ENCODE data around the gene INSL3.
A peak's percentile ranks its signal among the peaks of the same experiment; 100 is the strongest.

The INSL3 gene

DNA sequence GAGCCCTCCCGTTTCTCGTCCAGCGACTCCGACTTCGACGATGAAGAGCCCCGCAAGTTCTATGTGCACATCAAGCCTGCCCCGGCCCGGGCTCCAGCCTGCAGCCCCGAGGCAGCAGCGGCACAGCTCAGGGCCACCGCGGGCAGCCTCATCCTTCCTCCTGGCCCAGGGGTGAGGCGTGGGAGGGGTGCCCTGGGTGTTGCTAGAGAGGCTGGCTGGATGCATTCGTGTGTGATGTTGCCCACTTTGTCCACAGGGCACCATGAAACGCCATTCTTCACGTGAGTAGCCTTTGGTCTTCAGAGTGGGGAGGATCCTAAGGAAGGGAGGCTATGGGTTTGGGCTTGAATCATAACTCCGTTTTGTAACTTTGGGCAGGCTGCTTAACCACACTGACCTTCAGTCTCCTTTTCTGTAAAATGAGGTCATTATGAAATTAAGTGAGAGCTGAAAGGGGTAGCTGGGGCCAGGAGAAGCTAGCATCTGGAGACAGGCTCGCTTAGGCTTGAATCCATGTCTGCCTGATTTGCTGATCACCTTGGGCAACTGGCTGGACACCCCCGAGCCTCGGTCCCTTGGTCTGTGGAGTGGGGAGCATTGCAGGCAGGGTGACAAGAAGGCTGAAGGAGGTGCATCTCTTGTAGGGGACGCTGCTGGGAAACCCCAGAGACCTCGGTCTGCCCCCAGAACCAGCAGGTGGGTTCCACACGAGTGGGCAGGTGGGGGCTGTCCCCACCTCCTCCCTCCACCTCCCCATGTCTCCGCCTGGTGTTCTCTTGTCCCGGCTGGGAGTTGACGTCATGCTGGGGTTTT is 45.1 kb downstream of the INSL3 start:
- DNase-seq (ENCODE audit: insufficient read length, low spot score) (no peak), FAIRE-seq (no peak)
- TF ChIP-seq POLR2A (IDR thresholded peaks at IDR 0.05; ENCODE audit: low read depth, low read length) = no peak

DNA sequence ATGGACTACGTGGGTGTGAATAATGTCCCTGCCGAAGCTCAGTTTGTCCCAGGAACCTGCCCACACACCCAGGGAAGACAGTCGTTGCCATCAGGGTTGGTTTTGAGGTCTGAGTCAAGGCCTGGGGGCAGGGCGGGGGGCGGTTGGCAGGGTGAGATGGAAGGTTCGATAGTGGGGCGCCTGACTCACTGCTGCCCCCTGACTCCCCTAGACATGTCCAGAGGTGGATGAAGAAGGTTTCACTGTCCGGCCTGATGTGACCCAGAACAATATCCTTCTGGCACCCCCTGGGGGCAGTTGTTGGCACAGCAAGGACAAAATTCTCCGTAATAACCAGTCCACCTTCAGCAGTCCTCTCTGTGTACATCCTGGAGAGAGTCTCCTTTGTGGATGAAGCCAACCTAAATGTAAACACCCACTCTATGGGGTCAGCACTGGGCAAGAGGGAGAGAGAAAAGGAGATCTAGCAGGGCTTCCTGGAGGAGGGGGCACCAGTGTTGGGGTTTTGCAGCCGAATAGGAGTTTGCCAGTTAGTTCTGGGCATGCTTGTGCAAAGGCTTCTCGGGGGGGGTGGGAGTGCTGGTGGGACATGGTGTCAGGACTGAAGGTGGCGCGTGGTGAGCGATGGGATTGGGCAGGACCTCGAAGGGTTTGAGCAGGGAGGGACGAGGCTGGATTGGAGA is 45.9 kb downstream of the INSL3 start:
- FAIRE-seq = peak; percentile 72
- DNase-seq (ENCODE audit: insufficient read length, low spot score) = no peak

GRCh38 chr19:17772172-17772571 is 49.1 kb downstream of the INSL3 start:
- DNase-seq (ENCODE audit: insufficient read length, low spot score) = no peak
- no peak for TF ChIP-seq POLR2A (IDR thresholded peaks at IDR 0.05; ENCODE audit: low read depth, low read length)
- FAIRE-seq = no peak

More for the DNA sequence above, 45.9 kb downstream of the INSL3 start:
- no peak for TF ChIP-seq POLR2A (IDR thresholded peaks at IDR 0.05; ENCODE audit: low read depth, low read length)

DNA sequence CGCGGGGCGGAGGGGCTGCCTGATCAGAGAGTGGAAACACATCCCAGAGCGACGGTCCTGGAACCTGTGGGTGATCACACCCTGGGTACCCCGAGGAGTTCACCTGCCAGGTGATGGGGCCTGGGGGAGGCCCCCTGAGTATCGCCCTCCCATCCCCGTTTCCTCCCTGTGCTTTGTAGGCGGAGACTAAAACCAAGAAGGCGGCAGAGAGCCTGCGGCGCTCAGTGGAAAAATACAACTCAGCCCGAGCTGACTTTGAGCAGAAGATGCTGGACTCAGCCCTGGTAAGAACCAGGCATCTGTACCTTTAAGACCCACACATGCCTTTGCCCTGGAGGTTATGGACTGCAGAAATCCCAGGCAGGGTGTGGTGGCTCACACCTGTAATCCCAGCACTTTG is 50.7 kb downstream of the INSL3 start:
- TF ChIP-seq POLR2A (IDR thresholded peaks at IDR 0.05; ENCODE audit: low read depth, low read length) = no peak
- no peak for DNase-seq (ENCODE audit: insufficient read length, low spot score)
- no peak for FAIRE-seq

GRCh38 chr19:17767559-17767958 is 53.8 kb downstream of the INSL3 start:
- FAIRE-seq (no peak), DNase-seq (ENCODE audit: insufficient read length, low spot score) (no peak)
- TF ChIP-seq POLR2A (IDR thresholded peaks at IDR 0.05; ENCODE audit: low read depth, low read length) = no peak

- FAIRE-seq (peak; percentile 70), DNase-seq (ENCODE audit: insufficient read length, low spot score) (peak; percentile 75)
- TF ChIP-seq POLR2A (IDR thresholded peaks at IDR 0.05; ENCODE audit: low read depth, low read length) = no peak
Measured at GRCh38 chr19:17766543-17767131, 54.7 kb downstream of the INSL3 start.

Data from H54 (cell line).